Astrocyte (in vitro differentiated cells and primary cell): ENCODE measurements around the gene GTPBP6. TPM values are rescaled to one million over a fixed set of nuclear protein-coding genes. Genes with fewer than 3 reads are reported as not detected.

ENCODE experiments used
- DNase-seq: peaks from one replicate; pipeline ENCODE4 v3.0.0-alpha.2; 2010; ENCODE audit warnings: low read depth
- FAIRE-seq: peaks from 2 replicates; lab custom pipeline; 2011; peaks lifted over from hg19 to GRCh38; lab: Jason Lieb, UNC
- H2AFZ ChIP-seq: 2 replicates; pipeline ENCODE4 v1.6.0; 2012; ENCODE audit warnings: low read depth, low read length, inconsistent platforms
- H3K27ac ChIP-seq: 2 replicates; pipeline ENCODE4 v1.5.1; 2011; ENCODE audit warnings: low read depth, low read length, inconsistent platforms
- H3K27me3 ChIP-seq: 2 replicates; pipeline ENCODE4 v1.6.0; 2011; ENCODE audit warnings: low read length, inconsistent platforms; ENCODE audit not compliant: insufficient read depth
- H3K36me3 ChIP-seq: 2 replicates; pipeline ENCODE4 v1.5.1; 2011; ENCODE audit warnings: low read length, inconsistent platforms; ENCODE audit not compliant: insufficient read depth
- H3K4me1 ChIP-seq: 2 replicates; pipeline ENCODE4 v1.5.1; 2011; ENCODE audit warnings: low read length, inconsistent platforms; ENCODE audit not compliant: insufficient read depth
- H3K4me2 ChIP-seq: 2 replicates; pipeline ENCODE4 v1.6.0; 2012; ENCODE audit warnings: low read length, inconsistent platforms
- H3K4me3 ChIP-seq: 2 replicates; pipeline ENCODE4 v1.5.1; 2011; ENCODE audit warnings: low read depth, mild to moderate bottlenecking, low read length, inconsistent platforms; ENCODE audit not compliant: insufficient read depth
- H3K79me2 ChIP-seq: 2 replicates; pipeline ENCODE4 v1.6.0; 2012; ENCODE audit warnings: mild to moderate bottlenecking, low read length, inconsistent platforms; ENCODE audit not compliant: insufficient read depth
- H3K9ac ChIP-seq: 2 replicates; pipeline ENCODE4 v1.6.0; 2012; ENCODE audit warnings: mild to moderate bottlenecking, low read length, inconsistent platforms
- H3K9me3 ChIP-seq: 2 replicates; pipeline ENCODE4 v1.5.1; 2012; ENCODE audit warnings: low read depth, mild to moderate bottlenecking, low read length, inconsistent platforms; ENCODE audit not compliant: insufficient read depth
- H4K20me1 ChIP-seq: 2 replicates; pipeline ENCODE4 v1.6.0; 2012; ENCODE audit warnings: low read length, inconsistent platforms; ENCODE audit not compliant: insufficient read depth
- H3K27ac Mint-ChIP-seq: one replicate; pipeline ENCODE4 v1.8.0; 2021; ENCODE audit warnings: mild to moderate bottlenecking, mixed read lengths; ENCODE audit not compliant: unreplicated experiment
- H3K27me3 Mint-ChIP-seq: one replicate; pipeline ENCODE4 v1.8.0; 2021; ENCODE audit warnings: low read depth, mixed read lengths; ENCODE audit not compliant: unreplicated experiment
- H3K36me3 Mint-ChIP-seq: one replicate; pipeline ENCODE4 v1.8.0; 2021; ENCODE audit warnings: low read depth, mixed read lengths; ENCODE audit not compliant: unreplicated experiment
- H3K4me1 Mint-ChIP-seq: one replicate; pipeline ENCODE4 v1.8.0; 2021; ENCODE audit warnings: low read depth, mixed read lengths; ENCODE audit not compliant: unreplicated experiment
- H3K4me3 Mint-ChIP-seq: one replicate; pipeline ENCODE4 v1.8.0; 2021; ENCODE audit warnings: mild to moderate bottlenecking, moderate library complexity, mixed read lengths; ENCODE audit not compliant: unreplicated experiment
- H3K9me3 Mint-ChIP-seq: one replicate; pipeline ENCODE4 v1.8.0; 2021; ENCODE audit warnings: mild to moderate bottlenecking, mixed read lengths; ENCODE audit not compliant: unreplicated experiment
- CTCF ChIP-seq: IDR thresholded peaks from 2 replicates; pipeline ENCODE4 v1.5.1; 2011; ENCODE audit warnings: low read depth, mild to moderate bottlenecking, inconsistent platforms, low read length, moderate library complexity; ENCODE audit not compliant: insufficient read depth
- EZH2 ChIP-seq: IDR thresholded peaks from 2 replicates; pipeline ENCODE4 v1.6.1; 2012; ENCODE audit warnings: mild to moderate bottlenecking, low read length, inconsistent platforms; ENCODE audit not compliant: insufficient read depth
- total RNA-seq: library from RNA; stranded (reverse); gene quantifications from 2 replicates; pipeline ENCODE4 v1.2.1, GENCODE V29; 2021

GTPBP6 gene
- total RNA-seq, 1 donor from 2014 or later, result 30.5 TPM

GRCh38 chrX:302975-303374, 15.6 kb downstream of the GTPBP6 start:
- Histone ChIP-seq H3K4me3 (no peak overlapping the region), H3K9ac (no peak overlapping the region), H3K79me2 (no peaks in the 10 kb centered on the region), H3K36me3 (peaks cover 13% of the 10 kb centered on the region), H2AFZ (no peak overlapping the region), H4K20me1 (peaks cover 9% of the 10 kb centered on the region), H3K9me3 (no peaks in the 10 kb centered on the region), H3K27me3 (no peaks in the 10 kb centered on the region), H3K4me1 (no peaks in the 10 kb centered on the region), H3K4me2 (no peak overlapping the region), H3K27ac (no peak overlapping the region)
- H3K36me3 Mint-ChIP-seq, result peaks cover 13% of the 10 kb centered on the region
- no peaks in the 10 kb centered on the region for H3K4me1 Mint-ChIP-seq
- FAIRE-seq (no peak), DNase-seq (no peak)
- no peaks in the 10 kb centered on the region for H3K27me3 Mint-ChIP-seq
- H3K9me3 Mint-ChIP-seq, result no peaks in the 10 kb centered on the region
- H3K27ac Mint-ChIP-seq, result peak overlapping the region; percentile 53
- H3K4me3 Mint-ChIP-seq, result no peak overlapping the region
- TF ChIP-seq EZH2 (no peak), CTCF (no peak)

GRCh38 chrX:300334-300733, 18.3 kb downstream of the GTPBP6 start:
- peaks cover 4% of the 10 kb centered on the region for H3K36me3 ChIP-seq
- Mint-ChIP-seq H3K9me3 (no peaks in the 10 kb centered on the region), H3K4me3 (no peak overlapping the region), H3K36me3 (peaks cover 18% of the 10 kb centered on the region), H3K4me1 (no peaks in the 10 kb centered on the region), H3K27me3 (no peaks in the 10 kb centered on the region), H3K27ac (no peak overlapping the region)
- no peaks in the 10 kb centered on the region for H4K20me1 ChIP-seq
- FAIRE-seq, result no peak
- H3K4me1 ChIP-seq, result no peaks in the 10 kb centered on the region
- no peaks in the 10 kb centered on the region for H3K27me3 ChIP-seq
- no peaks in the 10 kb centered on the region for H3K9me3 ChIP-seq
- no peak for TF ChIP-seq EZH2
- no peak for TF ChIP-seq CTCF
- no peak overlapping the region for H3K27ac ChIP-seq
- H3K9ac ChIP-seq, result no peak overlapping the region
- DNase-seq, result no peak
- no peak overlapping the region for H3K4me3 ChIP-seq
- no peaks in the 10 kb centered on the region for H3K79me2 ChIP-seq
- no peak overlapping the region for H3K4me2 ChIP-seq
- H2AFZ ChIP-seq, result no peak overlapping the region

GRCh38 chrX:298993-299392, 19.6 kb downstream of the GTPBP6 start:
- Histone ChIP-seq H4K20me1 (no peaks in the 10 kb centered on the region), H3K79me2 (no peaks in the 10 kb centered on the region), H3K4me1 (no peaks in the 10 kb centered on the region), H3K27me3 (no peaks in the 10 kb centered on the region), H3K27ac (no peak overlapping the region), H3K9me3 (no peaks in the 10 kb centered on the region), H3K36me3 (peaks cover 4% of the 10 kb centered on the region), H3K4me2 (no peak overlapping the region), H3K9ac (no peak overlapping the region), H2AFZ (no peak overlapping the region), H3K4me3 (no peak overlapping the region)
- no peaks in the 10 kb centered on the region for H3K4me1 Mint-ChIP-seq
- FAIRE-seq (no peak), DNase-seq (no peak)
- no peak overlapping the region for H3K27ac Mint-ChIP-seq
- peaks cover 17% of the 10 kb centered on the region for H3K36me3 Mint-ChIP-seq
- H3K27me3 Mint-ChIP-seq, result no peaks in the 10 kb centered on the region
- no peak overlapping the region for H3K4me3 Mint-ChIP-seq
- H3K9me3 Mint-ChIP-seq, result no peaks in the 10 kb centered on the region
- TF ChIP-seq CTCF, result no peak
- no peak for TF ChIP-seq EZH2
